Stomach (tissue), 9 donors: ENCODE results near the gene PYY. TPM values are rescaled to one million over a fixed set of nuclear protein-coding genes. Genes with fewer than 3 reads are reported as not detected.
A peak's percentile ranks its signal among the peaks of the same experiment; 100 is the strongest.

Source experiments
- DNase-seq, 2 donors: peaks; one replicate each; pipeline versions ENCODE4 v3.0.0 to v3.0.0-alpha.2; 2013 to 2019
- H3K27ac ChIP-seq, 5 donors: fragments of 200-600 bp in 4 of 5; sonication (generic) in 4 of 5; one replicate each; pipeline ENCODE4 v1.5.1; 2013 to 2019; ENCODE audit warnings: mild to moderate bottlenecking in 1 of 5, moderate library complexity in 1 of 5
- H3K27me3 ChIP-seq, 3 donors: fragments of 200-600 bp; sonication (generic); one replicate each; pipeline ENCODE4 v1.5.1; 2017 to 2019; ENCODE audit warnings: mixed run types in 1 of 3
- H3K36me3 ChIP-seq, 4 donors: fragments of 200-600 bp; sonication (generic); 1 replicate in 3 of 4; 2 replicates in 1 of 4; pipeline ENCODE4 v1.5.1; 2016 to 2019
- H3K4me1 ChIP-seq, 4 donors: fragments of 200-600 bp; sonication (generic); one replicate each; pipeline ENCODE4 v1.5.1; 2016 to 2019
- H3K4me3 ChIP-seq, 4 donors: fragments of 200-600 bp; sonication (generic) in 3 of 4; one replicate each; pipeline ENCODE4 v1.5.1; 2016 to 2019; ENCODE audit warnings: mild to moderate bottlenecking in 1 of 4
- H3K9me3 ChIP-seq, 4 donors: fragments of 200-600 bp; sonication (generic); one replicate each; pipeline ENCODE4 v1.5.1; 2016 to 2019
- EP300 ChIP-seq: sonication (generic); formaldehyde crosslinking; IDR thresholded peaks from one replicate; pipeline ENCODE4 v1.6.1; 2017; ENCODE audit warnings: antibody characterized with exemption
- POLR2A ChIP-seq, 4 donors: fragments of 450-650 bp; IDR thresholded peaks; one replicate each; pipeline ENCODE4 v1.6.1; 2016; ENCODE audit warnings: antibody characterized with exemption in 4 of 4, control low read depth in 2 of 4, mild to moderate bottlenecking in 1 of 4, moderate library complexity in 1 of 4
- POLR2AphosphoS5 ChIP-seq, 3 donors: sonication (generic); formaldehyde crosslinking; IDR thresholded peaks; one replicate each; pipeline ENCODE4 v1.6.1; 2016; ENCODE audit warnings: antibody characterized with exemption in 3 of 3
- WGBS, 5 donors: extraction: QIAGEN DNeasy Blood & Tissue Kit in 3 of 5; methylation state at CpG; one replicate each; pipeline versions ENCODE4 v1.1.5 to v1.1.7; 2013 to 2018; 5-methylcytosine and 5-hydroxymethylcytosine counted together
- intact Hi-C: fragments of 100-400 bp; cut with DNase I; formaldehyde crosslinking; loops from one replicate; pipeline ENCODE4 v1.15.1; 2023; ENCODE audit warnings: low total_unique reads
- polyA plus RNA-seq, 3 donors: library from polyadenylated mRNA; stranded (reverse); fragments of 200-250 nt; gene quantifications; one replicate each; pipeline ENCODE4 v1.2.3, GENCODE V29; 2013
- total RNA-seq, 5 donors: library from RNA; depleted of rRNA; stranded (reverse); fragments of >200 nt; gene quantifications; one replicate each; pipeline versions ENCODE4 v1.1.0 to v1.2.3, GENCODE V29; 2014 to 2016
- TF ChIP-seq, protein P1 (sequence below), 7 experiments: fragments of 450-650 bp in 4 of 7; fragments of 200-600 bp in 3 of 7; sonication (generic) in 3 of 7; IDR thresholded peaks; one replicate each; pipeline ENCODE4 v1.5.1; 2016 to 2019; ENCODE audit warnings: antibody characterized with exemption in 7 of 7, control low read depth in 2 of 7, mild to moderate bottlenecking in 1 of 7
- donor health status: healthy with polysubstance abuse.
- donor health status: Bipolar disorder and iron deficiency.
- donor health status: healthy.

PYY gene
- total and polyA plus RNA-seq, 8 donors: 0.35 to 71.3 TPM; not detected in 6

DNA sequence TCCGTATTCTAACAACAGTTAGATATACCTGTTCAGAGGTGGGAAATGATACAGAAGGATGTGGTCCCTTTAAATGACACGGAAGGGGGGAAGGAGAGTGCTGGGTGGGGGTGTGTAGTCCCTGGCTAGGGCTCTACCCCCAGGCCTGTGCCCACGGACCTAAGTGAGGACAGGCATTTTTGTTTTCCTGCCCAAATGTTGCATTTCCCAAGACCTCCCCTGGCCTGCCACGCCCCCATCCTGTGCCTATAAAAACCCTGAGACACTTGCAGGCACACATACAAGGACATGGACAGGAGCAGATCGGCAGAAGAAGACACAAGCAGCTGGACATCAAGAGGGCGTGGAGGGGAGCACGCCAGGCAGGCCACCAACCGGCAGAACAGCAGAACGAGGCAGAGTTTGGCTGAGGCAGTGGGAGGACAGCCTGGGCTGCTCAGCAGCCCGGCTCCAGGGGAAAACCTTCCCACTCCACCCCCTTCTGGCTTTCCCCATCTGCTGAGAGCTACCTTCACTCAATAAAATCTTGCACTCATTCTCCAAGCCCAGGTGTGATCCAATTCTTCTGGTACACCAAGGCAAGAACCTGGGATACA lies 33.1 kb downstream of the PYY start:
- no peaks in the 10 kb centered on the region for H3K9me3 ChIP-seq
- peaks cover 0 to 59% (median 6%) of the 10 kb centered on the region in 3 donors for H3K27me3 ChIP-seq
- no peak for DNase-seq
- TF ChIP-seq EP300 (no peak), POLR2A (IDR thresholded peaks at IDR 0.05) (no peak), POLR2AphosphoS5 (IDR thresholded peaks at IDR 0.05) (no peak)
- no peak overlapping the region for H3K27ac ChIP-seq
- intact Hi-C loops: no loop called here
- WGBS, 5 donors: 68 to 80% (median 75%) methylated on average over 10 of the region's 10 CpGs
- peaks cover 0 to 19% (median 13%) of the 10 kb centered on the region in 4 donors for H3K4me1 ChIP-seq
- no peaks in the 10 kb centered on the region for H3K36me3 ChIP-seq
- H3K4me3 ChIP-seq: no peak overlapping the region

DNA sequence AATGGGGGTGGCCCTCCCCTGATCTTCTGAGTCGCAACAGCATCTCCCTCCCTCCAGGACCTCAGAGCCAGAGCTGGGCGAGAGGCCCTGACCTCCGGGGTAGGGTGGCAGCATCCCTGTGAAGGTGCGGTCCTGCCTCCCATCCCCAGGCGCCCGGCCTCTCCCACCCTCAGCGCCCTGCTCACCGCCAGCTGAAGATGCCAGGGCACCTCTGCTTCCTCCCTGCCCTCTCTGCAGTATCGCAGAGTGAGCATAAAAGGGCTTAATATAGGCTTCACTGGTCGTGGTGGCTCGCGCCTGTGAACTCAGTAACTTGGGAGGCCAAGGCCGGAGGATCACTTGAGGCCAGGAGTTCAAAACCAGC lies 35.7 kb downstream of the PYY start:
- H3K36me3 ChIP-seq: no peaks in the 10 kb centered on the region
- WGBS, 5 donors: 54 to 67% (median 58%) methylated on average over 12 to 13 of the region's 13 CpGs
- TF ChIP-seq EP300 (no peak), POLR2A (IDR thresholded peaks at IDR 0.05) (no peak), POLR2AphosphoS5 (IDR thresholded peaks at IDR 0.05) (no peak)
- TF ChIP-seq, protein P1, sequence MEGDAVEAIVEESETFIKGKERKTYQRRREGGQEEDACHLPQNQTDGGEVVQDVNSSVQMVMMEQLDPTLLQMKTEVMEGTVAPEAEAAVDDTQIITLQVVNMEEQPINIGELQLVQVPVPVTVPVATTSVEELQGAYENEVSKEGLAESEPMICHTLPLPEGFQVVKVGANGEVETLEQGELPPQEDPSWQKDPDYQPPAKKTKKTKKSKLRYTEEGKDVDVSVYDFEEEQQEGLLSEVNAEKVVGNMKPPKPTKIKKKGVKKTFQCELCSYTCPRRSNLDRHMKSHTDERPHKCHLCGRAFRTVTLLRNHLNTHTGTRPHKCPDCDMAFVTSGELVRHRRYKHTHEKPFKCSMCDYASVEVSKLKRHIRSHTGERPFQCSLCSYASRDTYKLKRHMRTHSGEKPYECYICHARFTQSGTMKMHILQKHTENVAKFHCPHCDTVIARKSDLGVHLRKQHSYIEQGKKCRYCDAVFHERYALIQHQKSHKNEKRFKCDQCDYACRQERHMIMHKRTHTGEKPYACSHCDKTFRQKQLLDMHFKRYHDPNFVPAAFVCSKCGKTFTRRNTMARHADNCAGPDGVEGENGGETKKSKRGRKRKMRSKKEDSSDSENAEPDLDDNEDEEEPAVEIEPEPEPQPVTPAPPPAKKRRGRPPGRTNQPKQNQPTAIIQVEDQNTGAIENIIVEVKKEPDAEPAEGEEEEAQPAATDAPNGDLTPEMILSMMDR (IDR thresholded peaks at IDR 0.05): no peak
- peaks cover 0 to 19% (median 13%) of the 10 kb centered on the region in 4 donors for H3K4me1 ChIP-seq
- no peak overlapping the region for H3K27ac ChIP-seq
- DNase-seq: no peak
- intact Hi-C loops: no loop called here
- H3K4me3 ChIP-seq: peak overlapping the region in 3 of 4 donors; percentile 28 to 46 (median 40)
- H3K27me3 ChIP-seq: peaks cover 0 to 37% (median 4%) of the 10 kb centered on the region in 3 donors
- no peaks in the 10 kb centered on the region for H3K9me3 ChIP-seq

DNA sequence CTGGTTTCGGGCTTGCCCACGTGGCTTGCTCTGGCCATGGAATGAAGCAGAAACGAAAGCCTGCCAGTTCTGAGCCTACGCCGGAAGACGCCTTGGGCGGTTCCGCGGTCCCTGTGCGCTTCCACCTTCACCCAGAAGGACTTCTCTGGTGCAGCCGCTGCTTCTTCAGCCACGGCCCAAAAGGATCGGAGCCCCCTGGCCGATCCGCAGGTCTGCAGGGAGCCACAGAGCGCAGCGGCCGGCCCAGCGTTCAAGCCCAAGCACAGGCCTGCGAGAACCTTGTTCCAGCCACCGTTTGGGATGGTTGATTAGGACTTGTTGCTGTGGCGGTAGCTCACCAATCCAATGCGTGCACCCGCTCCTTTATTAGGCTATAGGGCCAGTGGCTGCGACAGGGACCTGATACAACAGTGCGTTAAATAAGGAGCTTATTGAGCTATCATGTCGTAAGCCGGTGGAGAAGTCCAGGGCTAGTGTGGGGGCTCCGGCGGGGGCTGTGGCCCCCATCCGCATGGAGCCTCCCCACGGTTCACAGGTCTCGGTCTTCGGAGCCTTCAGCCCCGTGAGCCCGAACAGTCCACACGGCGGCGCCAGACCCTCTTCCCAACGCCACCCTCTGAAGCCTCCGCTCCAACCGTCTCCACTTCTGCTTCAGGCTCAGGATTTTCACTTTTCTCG lies 36.3 kb downstream of the PYY start:
- TF ChIP-seq POLR2AphosphoS5 (IDR thresholded peaks at IDR 0.05) (no peak), POLR2A (IDR thresholded peaks at IDR 0.05) (no peak), EP300 (no peak)
- TF ChIP-seq, protein P1 (IDR thresholded peaks at IDR 0.05): peak in 4 of 7 experiments; percentile 26 to 47 (median 38)
- 11 to 20% (median 18%) methylated on average over 20 to 43 of the region's 43 CpGs for WGBS, 5 donors
- Histone ChIP-seq H3K27ac (no peak overlapping the region), H3K36me3 (no peaks in the 10 kb centered on the region), H3K4me1 (peaks cover 0 to 19% (median 13%) of the 10 kb centered on the region in 4 donors), H3K4me3 (peak overlapping the region; percentile 28 to 46 (median 34)), H3K9me3 (no peaks in the 10 kb centered on the region), H3K27me3 (peaks cover 0 to 32% (median 4%) of the 10 kb centered on the region in 3 donors)
- intact Hi-C loops: no loop called here
- DNase-seq: peak; percentile 30 to 78

DNA sequence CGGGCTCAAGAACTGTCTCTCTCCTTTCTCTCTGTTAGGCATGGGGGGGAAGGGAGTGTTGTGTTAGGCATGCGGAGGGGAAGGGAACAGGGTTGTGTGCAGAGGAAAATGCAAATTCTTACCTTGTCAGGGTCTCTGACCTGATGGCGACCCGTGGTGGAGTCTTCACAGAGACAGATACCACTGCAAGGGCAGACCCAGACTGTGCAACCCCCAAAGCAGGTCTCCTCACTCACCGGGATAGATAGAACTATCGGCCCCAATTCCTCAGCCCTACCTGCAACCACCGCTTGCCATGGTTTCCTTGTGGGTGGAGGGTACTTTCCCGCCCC lies 36.8 kb downstream of the PYY start:
- H3K4me3 ChIP-seq: peak overlapping the region; percentile 28 to 46 (median 34)
- H3K27ac ChIP-seq: no peak overlapping the region
- peaks cover 0 to 30% (median 4%) of the 10 kb centered on the region in 3 donors for H3K27me3 ChIP-seq
- intact Hi-C loops: no loop called here
- H3K36me3 ChIP-seq: no peaks in the 10 kb centered on the region
- H3K9me3 ChIP-seq: no peaks in the 10 kb centered on the region
- WGBS, 5 donors: 65 to 77% (median 67%) methylated on average over 8 of the region's 8 CpGs
- peaks cover 0 to 19% (median 13%) of the 10 kb centered on the region in 4 donors for H3K4me1 ChIP-seq
- TF ChIP-seq, protein P1 (IDR thresholded peaks at IDR 0.05): no peak
- TF ChIP-seq EP300 (no peak), POLR2AphosphoS5 (IDR thresholded peaks at IDR 0.05) (no peak), POLR2A (IDR thresholded peaks at IDR 0.05) (no peak)
- DNase-seq: no peak
